ENCODE measurements around the gene MERTK.

The MERTK gene

DNA sequence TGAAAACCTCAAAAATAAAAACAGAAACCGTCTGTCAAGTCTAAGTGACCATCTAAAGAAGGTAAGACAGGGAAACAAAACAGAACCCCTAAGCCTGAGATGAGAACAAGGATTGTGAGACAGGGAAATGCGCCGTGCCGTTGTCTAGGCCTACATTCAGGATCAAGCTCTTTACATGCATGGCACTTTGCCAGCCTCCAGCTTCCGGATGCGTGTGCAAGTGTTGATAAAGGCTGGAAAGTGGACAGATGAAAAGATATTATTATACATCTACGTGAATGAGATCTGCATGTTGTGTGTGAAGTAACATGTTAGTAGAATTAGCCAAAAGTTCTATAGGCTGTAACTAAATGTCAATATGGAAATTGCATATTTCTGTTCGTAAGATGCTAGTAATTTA, 128.1 kb downstream of the MERTK start:
- Histone ChIP-seq H4K20me1 (ENCODE audit: insufficient read depth, low read length) (no peaks in the 10 kb centered on the region), H3K27me3 (replicated peaks; ENCODE audit: insufficient read depth, low read length) (no peaks in the 10 kb centered on the region), H3K79me2 (ENCODE audit: low read length) (no peaks in the 10 kb centered on the region), H3K9me2 (replicated peaks; ENCODE audit: insufficient read depth, low read length) (no peaks in the 10 kb centered on the region), H3F3A (ENCODE audit: insufficient read depth, low read length) (peaks cover 24% of the 10 kb centered on the region), H3K4me3 (ENCODE audit: low read length) (no peak overlapping the region), H2AFZ (ENCODE audit: low read length) (no peak overlapping the region), H3K36me3 (replicated peaks; ENCODE audit: insufficient read depth, low read length) (no peaks in the 10 kb centered on the region), H3K9me3 (replicated peaks; ENCODE audit: insufficient read depth, low read length) (no peaks in the 10 kb centered on the region), H3K4me2 (ENCODE audit: low read depth, low read length) (no peak overlapping the region), H3K9ac (ENCODE audit: low read length) (no peak overlapping the region), H3K27ac (ENCODE audit: low read length) (no peak overlapping the region), H3K4me1 (ENCODE audit: low read length) (peaks cover 33% of the 10 kb centered on the region)
- TF ChIP-seq, protein P1, sequence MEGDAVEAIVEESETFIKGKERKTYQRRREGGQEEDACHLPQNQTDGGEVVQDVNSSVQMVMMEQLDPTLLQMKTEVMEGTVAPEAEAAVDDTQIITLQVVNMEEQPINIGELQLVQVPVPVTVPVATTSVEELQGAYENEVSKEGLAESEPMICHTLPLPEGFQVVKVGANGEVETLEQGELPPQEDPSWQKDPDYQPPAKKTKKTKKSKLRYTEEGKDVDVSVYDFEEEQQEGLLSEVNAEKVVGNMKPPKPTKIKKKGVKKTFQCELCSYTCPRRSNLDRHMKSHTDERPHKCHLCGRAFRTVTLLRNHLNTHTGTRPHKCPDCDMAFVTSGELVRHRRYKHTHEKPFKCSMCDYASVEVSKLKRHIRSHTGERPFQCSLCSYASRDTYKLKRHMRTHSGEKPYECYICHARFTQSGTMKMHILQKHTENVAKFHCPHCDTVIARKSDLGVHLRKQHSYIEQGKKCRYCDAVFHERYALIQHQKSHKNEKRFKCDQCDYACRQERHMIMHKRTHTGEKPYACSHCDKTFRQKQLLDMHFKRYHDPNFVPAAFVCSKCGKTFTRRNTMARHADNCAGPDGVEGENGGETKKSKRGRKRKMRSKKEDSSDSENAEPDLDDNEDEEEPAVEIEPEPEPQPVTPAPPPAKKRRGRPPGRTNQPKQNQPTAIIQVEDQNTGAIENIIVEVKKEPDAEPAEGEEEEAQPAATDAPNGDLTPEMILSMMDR (IDR thresholded peaks at IDR 0.05; ENCODE audit: low read length): no peak
- no peak for TF ChIP-seq EZH2phosphoT487 (IDR thresholded peaks at IDR 0.05; ENCODE audit: low read length)
- no peak for TF ChIP-seq EZH2 (optimal IDR thresholded peaks at IDR 0.05; ENCODE audit: low read depth, low read length)
- no peak for DNase-seq

DNA sequence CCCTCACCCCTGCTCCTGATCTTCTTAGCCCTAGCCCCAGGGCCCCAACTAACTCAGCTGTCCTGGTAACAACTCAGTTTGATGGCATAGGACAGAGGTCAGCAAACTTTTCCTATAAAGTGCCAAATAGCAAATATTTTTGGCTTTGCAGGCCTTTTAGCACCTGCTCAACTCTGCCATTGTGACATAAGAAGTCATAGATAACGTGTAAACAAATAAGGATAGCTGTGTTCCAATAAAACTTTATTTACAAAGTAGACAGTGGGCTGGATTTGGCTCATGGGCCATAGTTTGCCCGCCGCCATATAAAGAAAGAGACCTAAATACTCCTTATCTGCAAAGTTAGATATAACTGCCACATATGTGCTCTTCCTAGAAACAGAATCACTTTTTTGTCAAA, 129.4 kb downstream of the MERTK start:
- H3K9me3 ChIP-seq (replicated peaks; ENCODE audit: insufficient read depth, low read length): no peaks in the 10 kb centered on the region
- no peaks in the 10 kb centered on the region for H3K9me2 ChIP-seq (replicated peaks; ENCODE audit: insufficient read depth, low read length)
- no peak overlapping the region for H3K4me2 ChIP-seq (ENCODE audit: low read depth, low read length)
- no peaks in the 10 kb centered on the region for H3K79me2 ChIP-seq (ENCODE audit: low read length)
- H3K9ac ChIP-seq (ENCODE audit: low read length): no peak overlapping the region
- H3K4me1 ChIP-seq (ENCODE audit: low read length): peaks cover 45% of the 10 kb centered on the region
- peaks cover 36% of the 10 kb centered on the region for H3F3A ChIP-seq (ENCODE audit: insufficient read depth, low read length)
- no peaks in the 10 kb centered on the region for H3K36me3 ChIP-seq (replicated peaks; ENCODE audit: insufficient read depth, low read length)
- H4K20me1 ChIP-seq (ENCODE audit: insufficient read depth, low read length): no peaks in the 10 kb centered on the region
- no peak overlapping the region for H2AFZ ChIP-seq (ENCODE audit: low read length)
- H3K27me3 ChIP-seq (replicated peaks; ENCODE audit: insufficient read depth, low read length): no peaks in the 10 kb centered on the region
- DNase-seq: no peak
- no peak for TF ChIP-seq EZH2phosphoT487 (IDR thresholded peaks at IDR 0.05; ENCODE audit: low read length)
- TF ChIP-seq, protein P1 (IDR thresholded peaks at IDR 0.05; ENCODE audit: low read length): no peak
- TF ChIP-seq EZH2 (optimal IDR thresholded peaks at IDR 0.05; ENCODE audit: low read depth, low read length): no peak
- H3K4me3 ChIP-seq (ENCODE audit: low read length): no peak overlapping the region
- H3K27ac ChIP-seq (ENCODE audit: low read length): no peak overlapping the region

DNA sequence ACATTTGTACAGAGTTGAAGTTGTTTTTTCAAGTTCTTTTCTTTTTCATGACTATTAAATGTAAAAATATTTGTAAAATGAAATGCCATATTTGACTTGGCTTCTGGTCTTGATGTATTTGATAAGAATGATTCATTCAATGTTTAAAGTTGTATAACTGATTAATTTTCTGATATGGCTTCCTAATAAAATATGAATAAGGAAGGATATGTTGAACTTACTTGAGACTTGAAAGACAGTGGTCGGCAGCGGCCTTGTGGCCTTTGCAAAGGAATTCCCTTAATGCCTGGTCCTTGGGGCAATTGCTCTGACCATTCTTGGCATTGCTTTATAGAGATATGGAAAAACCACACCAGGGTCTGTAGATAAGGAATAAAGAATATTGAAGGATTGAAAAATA, 130.8 kb downstream of the MERTK start:
- H3K9ac ChIP-seq (ENCODE audit: low read length): no peak overlapping the region
- no peaks in the 10 kb centered on the region for H3K79me2 ChIP-seq (ENCODE audit: low read length)
- no peak overlapping the region for H3K4me2 ChIP-seq (ENCODE audit: low read depth, low read length)
- TF ChIP-seq EZH2phosphoT487 (IDR thresholded peaks at IDR 0.05; ENCODE audit: low read length) (no peak), EZH2 (optimal IDR thresholded peaks at IDR 0.05; ENCODE audit: low read depth, low read length) (no peak)
- TF ChIP-seq, protein P1 (IDR thresholded peaks at IDR 0.05; ENCODE audit: low read length): no peak
- H3K9me3 ChIP-seq (replicated peaks; ENCODE audit: insufficient read depth, low read length): no peaks in the 10 kb centered on the region
- peaks cover 49% of the 10 kb centered on the region for H3K4me1 ChIP-seq (ENCODE audit: low read length)
- H3K27me3 ChIP-seq (replicated peaks; ENCODE audit: insufficient read depth, low read length): no peaks in the 10 kb centered on the region
- peaks cover 35% of the 10 kb centered on the region for H3F3A ChIP-seq (ENCODE audit: insufficient read depth, low read length)
- no peaks in the 10 kb centered on the region for H3K9me2 ChIP-seq (replicated peaks; ENCODE audit: insufficient read depth, low read length)
- no peaks in the 10 kb centered on the region for H4K20me1 ChIP-seq (ENCODE audit: insufficient read depth, low read length)
- H3K4me3 ChIP-seq (ENCODE audit: low read length): no peak overlapping the region
- no peaks in the 10 kb centered on the region for H3K36me3 ChIP-seq (replicated peaks; ENCODE audit: insufficient read depth, low read length)
- DNase-seq: no peak
- no peak overlapping the region for H2AFZ ChIP-seq (ENCODE audit: low read length)
- H3K27ac ChIP-seq (ENCODE audit: low read length): no peak overlapping the region

Measured in MM.1S (cell line).